GM10266 (cell line): ENCODE measurements around the gene FIGN.

Experiments
- DNase-seq: peaks from one replicate; pipeline ENCODE4 v3.0.0; 2012; ENCODE audit errors: extremely low spot score
- CTCF ChIP-seq: IDR thresholded peaks from 2 replicates; pipeline ENCODE4 v1.5.1; 2012; ENCODE audit warnings: mild to moderate bottlenecking, low read depth; ENCODE audit not compliant: control insufficient read depth, insufficient read depth; ENCODE audit errors: missing control alignments

FIGN gene

GRCh38 chr2:163711258-163711657 is 24.6 kb downstream of the FIGN start:
- no peak for TF ChIP-seq CTCF
- DNase-seq: no peak

GRCh38 chr2:163709270-163709669 is 26.5 kb downstream of the FIGN start:
- no peak for DNase-seq
- no peak for TF ChIP-seq CTCF

- no peak for TF ChIP-seq CTCF
- no peak for DNase-seq
These were observed 27.5 kb downstream of the FIGN start for GRCh38 chr2:163708265-163708664.

GRCh38 chr2:163703386-163703785 is 32.4 kb downstream of the FIGN start:
- TF ChIP-seq CTCF: no peak
- no peak for DNase-seq

- TF ChIP-seq CTCF: no peak
- DNase-seq: no peak
These were observed 34.2 kb downstream of the FIGN start for GRCh38 chr2:163701399-163702195.

GRCh38 chr2:163698857-163699256 is 37.0 kb downstream of the FIGN start:
- TF ChIP-seq CTCF: no peak
- no peak for DNase-seq

GRCh38 chr2:163697846-163698637 is 37.8 kb downstream of the FIGN start:
- no peak for TF ChIP-seq CTCF
- DNase-seq: no peak
